ENCODE measurements around the gene GRAMD2A.

GRAMD2A gene

DNA sequence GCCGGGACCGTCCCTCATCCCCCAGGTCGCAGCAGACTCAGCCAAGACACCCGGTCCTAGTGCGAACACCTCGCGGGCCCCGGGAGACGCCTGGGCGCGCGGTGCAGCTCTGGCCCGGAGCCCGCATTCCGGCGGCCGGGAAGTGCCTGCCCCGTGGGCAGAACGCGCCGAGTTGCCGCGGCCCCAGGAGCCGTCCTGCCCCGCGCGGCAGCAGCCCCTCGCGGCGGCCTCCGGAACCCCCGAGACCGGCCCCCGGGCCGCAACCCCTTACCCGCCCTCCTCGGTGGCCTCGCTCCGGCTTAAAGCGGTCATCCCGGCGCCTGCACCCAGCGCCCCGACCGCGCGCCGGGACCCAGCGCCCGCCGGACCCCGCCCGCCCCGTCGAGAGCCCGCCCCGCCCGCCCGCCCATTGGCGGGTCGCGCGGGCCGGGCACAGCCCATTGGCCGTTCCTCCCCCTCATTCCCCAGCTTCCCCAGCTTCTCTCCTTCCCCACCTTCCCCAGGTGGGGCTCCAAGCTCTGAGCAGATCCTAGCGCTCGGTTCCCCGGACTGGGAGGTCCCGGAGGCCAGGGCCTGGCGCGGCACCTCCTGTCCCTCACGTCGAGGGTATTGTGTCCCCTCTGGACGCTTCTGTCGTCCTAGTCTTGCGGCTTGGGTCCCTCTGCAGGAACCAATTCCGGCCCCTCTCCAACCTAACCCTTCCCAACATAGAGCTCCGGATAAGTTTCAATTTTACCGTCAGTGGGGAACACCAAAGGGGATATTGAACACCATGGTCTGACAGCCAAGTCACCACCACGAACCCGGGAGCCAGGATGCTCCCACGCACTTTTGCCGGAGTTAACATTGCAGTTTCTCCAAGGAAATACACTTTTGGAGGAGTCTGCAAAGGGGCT is at the start of gene GRAMD2A:
Gene GRAMD2A (minus strand): TSS at position 328 of the 896 bp plus-strand sequence.
- no peak for DNase-seq (ENCODE audit: low spot score)

DNA sequence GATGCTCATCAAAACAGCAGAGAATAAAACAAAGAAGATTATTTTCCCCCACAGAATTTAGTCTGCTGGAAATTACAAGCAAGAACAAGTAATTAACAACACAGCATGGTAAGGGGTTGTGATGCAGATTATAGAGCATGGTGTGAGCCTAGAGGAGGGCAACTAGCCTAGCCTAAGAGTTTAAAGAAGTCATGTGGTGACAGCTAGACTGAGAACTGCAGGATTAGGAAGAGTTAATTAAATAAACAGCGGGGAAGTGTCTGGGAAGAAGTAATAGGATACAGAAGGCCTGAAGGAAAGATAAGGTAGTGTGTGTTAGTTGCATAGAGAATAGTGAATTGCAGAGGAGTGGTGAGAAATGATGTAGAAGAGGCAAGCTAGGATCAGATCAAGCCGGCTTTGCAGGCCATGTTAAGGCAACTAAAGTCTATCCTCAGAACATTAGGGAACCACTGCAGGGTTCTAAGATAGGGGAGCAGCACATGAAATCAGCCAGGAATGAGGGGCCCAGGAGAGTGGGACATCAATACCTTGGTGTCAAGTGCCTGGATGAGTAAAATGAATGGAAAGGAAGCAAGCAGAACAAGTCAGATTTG is 45.3 kb upstream of the GRAMD2A start:
- no peak for DNase-seq (ENCODE audit: low spot score)

- no peak for DNase-seq (ENCODE audit: low spot score)
These were observed 42.1 kb upstream of the GRAMD2A start for GRCh38 chr15:72239652-72240051.

DNA sequence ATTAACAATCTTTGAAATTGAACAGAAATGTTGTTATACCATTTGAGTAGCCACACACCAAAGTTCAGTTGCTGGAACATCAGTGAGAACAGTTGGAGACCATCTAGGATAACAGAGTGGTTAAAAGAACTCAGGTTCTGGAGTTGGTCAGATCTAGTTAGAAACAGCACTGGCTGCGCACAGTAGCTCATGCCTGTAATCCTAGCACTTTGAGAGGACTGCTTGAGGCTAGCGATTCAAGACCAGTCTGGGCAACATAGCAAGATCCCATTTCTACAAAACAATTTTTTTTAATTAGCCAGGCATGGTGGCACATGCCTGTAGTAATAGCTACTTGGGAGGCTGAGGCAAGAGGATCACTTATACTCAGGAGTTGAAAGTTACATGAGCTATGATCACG is 41.0 kb upstream of the GRAMD2A start:
- DNase-seq (ENCODE audit: low spot score), result no peak

DNA sequence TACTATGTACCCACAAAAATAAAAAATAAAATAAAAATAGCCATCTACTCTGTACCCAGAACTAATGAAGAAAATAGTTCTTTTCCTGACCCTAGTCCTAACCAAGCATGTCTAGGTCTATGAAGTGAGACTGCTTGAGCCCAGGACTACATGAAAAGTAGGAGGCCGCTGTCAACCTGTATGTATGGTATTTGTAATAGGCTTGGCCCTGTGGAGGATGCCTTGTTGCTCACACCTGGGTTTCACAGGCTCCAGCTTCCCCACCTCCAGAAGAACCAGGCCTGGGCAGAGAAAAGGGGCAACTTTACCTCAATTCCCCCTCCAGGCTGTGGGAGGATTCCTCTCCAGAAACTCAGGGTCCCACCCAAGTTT is 40.3 kb upstream of the GRAMD2A start:
- no peak for DNase-seq (ENCODE audit: low spot score)

GRCh38 chr15:72237029-72237852 is 39.7 kb upstream of the GRAMD2A start:
- DNase-seq (ENCODE audit: low spot score), result no peak

DNA sequence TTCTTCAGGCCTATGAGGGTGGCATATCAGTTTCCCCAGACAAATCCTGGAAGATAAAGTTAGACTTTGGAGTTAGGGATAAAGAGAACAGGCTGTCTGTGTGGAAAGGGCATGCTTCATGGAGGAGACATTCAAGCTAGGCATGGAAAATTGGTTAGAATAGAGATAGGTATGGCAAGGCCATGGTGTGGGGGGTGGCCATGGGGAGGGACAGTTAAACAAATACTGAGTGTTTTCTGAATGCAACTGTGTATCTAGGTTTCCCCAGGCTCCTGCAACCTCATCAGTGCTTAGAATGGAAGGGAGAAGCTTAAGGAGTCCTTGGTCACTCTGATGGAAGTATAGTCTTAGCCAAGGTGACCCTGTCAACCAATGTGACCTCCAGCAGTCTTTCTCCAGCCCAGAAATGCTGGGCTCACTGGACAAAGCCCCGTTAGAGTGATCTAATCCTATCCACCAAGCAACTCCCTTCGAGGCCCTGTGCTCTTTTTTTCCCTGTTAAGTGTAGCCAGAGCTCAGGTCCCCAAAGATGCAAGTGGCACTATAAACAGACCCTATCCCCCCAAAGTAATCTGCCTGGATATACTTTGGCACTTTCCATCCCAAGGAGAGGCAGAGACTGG is 38.9 kb upstream of the GRAMD2A start:
- no peak for DNase-seq (ENCODE audit: low spot score)

DNA sequence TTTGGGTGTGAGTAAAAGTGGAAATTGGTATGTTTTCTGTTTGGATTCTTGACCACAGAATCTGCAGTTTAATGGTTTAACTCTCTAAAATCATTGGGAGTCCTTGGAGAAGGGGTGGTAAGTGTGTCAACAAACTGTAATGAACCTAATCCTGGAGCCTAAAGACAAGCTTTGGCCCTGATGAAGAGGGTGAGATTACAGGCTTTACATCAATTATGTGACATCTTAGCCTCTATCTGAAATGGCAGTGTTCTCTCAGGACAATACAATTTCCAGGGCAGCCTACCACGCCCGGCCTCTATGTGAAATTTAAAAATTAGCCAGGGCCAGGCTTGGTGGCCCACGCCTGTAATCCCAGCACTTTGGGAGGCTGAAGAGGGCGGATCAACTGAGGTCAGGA is 37.7 kb upstream of the GRAMD2A start:
- DNase-seq (ENCODE audit: low spot score), result no peak

DNA sequence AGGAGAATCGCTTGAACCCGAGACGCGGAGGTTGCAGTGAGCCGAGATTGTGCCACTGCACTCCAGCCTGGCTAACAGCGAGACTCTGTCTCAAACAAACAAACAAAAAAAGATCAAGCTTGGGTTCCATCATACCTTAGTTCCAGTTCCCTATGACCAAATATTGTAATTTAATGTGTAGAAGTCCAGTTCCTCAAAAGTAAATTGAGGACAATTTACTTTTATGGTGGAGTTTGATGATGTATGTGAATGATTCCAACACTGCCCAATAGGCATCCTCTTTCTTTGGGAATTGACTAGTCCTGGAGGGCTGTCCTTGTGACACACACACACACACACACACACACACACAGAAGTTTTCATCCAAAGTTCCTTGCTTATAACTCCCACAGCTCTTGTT is 36.2 kb upstream of the GRAMD2A start:
- no peak for DNase-seq (ENCODE audit: low spot score)

GRCh38 chr15:72231833-72232478 is 34.4 kb upstream of the GRAMD2A start:
- peak; percentile 74 for DNase-seq (ENCODE audit: low spot score)

DNA sequence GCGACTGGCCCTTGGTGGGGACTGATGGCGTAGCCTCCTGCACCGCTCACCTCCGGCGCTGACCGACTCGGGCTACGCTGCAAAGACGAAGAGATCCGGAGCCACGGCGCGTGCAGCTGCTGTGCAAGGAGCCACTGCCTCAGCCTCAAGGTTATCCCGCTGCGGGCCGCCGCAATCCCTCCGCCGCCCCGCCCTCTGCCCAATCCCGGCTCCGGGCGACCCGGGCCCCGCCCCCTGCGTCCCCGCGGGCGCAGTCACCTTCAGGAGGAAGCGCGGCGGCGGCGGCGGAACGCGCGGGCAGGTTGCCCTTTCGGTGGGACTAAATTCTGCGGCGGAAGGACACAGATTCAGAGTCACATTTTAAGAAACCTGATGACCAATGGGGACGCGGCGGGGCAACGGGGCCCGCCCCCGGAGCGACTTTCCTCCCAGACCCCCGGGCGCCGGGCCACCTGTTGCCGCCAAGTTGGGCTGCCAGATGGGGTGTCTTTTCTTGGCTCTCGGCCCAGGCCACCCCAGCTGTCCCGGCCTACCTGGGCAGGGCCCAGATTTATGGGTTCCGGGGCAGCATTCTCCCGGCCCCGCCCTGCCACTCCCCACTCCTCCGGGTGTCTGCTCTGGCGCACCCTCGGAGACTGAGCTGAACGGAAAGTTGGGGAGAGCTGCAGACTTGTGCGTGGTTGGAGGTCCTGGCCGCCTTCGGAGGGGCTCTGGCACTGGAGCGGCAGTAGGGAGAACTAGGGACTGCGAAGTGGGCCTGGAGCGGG is 33.7 kb upstream of the GRAMD2A start, which contains the start of gene PKM:
Gene PKM (minus strand): TSS at position 125 of the 767 bp plus-strand sequence. CDS start 12,093 bp downstream, outside the sequence.
- DNase-seq (ENCODE audit: low spot score), result peak; percentile 97

GRCh38 chr15:72230197-72231065 is 32.8 kb upstream of the GRAMD2A start:
- peak; percentile 66 for DNase-seq (ENCODE audit: low spot score)

DNA sequence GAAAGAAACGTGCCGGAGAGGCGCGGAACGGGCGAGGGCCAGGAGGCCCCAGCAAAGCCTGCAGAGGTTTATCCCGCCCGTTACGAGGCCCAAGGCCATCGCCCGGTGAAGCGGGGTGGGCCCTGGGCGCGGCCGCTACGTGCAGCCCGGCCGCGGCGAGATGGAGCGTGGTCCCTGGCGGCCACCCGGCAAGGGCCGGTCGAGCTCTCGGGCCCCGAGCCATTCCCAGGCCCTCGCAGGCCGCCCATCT is 32.3 kb upstream of the GRAMD2A start:
- no peak for DNase-seq (ENCODE audit: low spot score)

GRCh38 chr15:72229076-72229946 is 31.7 kb upstream of the GRAMD2A start:
- DNase-seq (ENCODE audit: low spot score), result peak; percentile 69

GRCh38 chr15:72227720-72228119 is 30.1 kb upstream of the GRAMD2A start:
- DNase-seq (ENCODE audit: low spot score), result no peak

DNA sequence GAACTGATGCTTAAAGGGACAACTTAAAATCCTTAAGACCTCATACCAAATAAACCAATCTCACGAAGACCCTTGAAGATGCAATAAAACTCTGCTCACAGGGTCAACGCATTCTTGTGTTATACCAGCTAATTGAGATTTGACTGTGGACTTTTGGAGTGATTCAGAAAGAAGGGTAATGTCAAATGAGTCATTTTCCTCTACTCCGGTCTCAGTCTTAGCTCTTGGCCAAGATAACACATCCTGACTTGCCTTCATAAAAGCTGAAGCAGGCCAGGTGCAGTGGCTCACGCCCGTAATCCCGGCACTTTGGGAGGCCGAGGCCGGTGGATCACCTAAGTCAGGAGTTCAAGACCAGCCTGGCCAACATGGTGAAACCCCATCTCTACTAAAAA is 29.6 kb upstream of the GRAMD2A start:
- DNase-seq (ENCODE audit: low spot score), result no peak

- no peak for DNase-seq (ENCODE audit: low spot score)
These were observed 25.7 kb upstream of the GRAMD2A start for GRCh38 chr15:72223278-72223677.

DNA sequence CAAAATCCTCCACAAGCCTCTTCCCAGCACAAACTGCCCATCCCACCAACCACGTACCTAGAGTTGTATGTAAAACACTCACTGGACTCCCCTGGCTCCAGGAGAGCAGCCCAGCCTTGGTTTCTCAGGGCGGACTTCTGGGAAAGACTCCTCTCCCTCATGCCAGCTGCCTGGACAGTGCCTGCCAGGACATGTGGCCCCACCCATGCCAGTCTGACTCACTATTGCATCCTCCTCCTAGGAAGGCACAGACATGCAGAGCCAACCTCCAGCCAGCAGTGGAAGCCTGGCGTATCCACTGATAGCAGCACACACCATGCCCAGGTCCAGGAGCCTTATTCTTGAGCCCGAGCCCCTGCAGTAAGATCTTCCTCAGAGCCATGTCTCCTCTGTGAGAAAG is 24.8 kb upstream of the GRAMD2A start:
- DNase-seq (ENCODE audit: low spot score), result no peak

- DNase-seq (ENCODE audit: low spot score), result no peak
These were observed 23.1 kb upstream of the GRAMD2A start for GRCh38 chr15:72220687-72221086.

Data from NAMALWA (cell line).